HG02610 (cell line): Measurements from ENCODE around the gene MRPL18.

Experiments used
- ATAC-seq: cut with Tn5 transposase; IDR thresholded peaks from one replicate; pipeline ENCODE4 v1.9.1; 2021; ENCODE audit warnings: mild to moderate bottlenecking, moderate library complexity; ENCODE audit not compliant: unreplicated experiment

Gene MRPL18

DNA sequence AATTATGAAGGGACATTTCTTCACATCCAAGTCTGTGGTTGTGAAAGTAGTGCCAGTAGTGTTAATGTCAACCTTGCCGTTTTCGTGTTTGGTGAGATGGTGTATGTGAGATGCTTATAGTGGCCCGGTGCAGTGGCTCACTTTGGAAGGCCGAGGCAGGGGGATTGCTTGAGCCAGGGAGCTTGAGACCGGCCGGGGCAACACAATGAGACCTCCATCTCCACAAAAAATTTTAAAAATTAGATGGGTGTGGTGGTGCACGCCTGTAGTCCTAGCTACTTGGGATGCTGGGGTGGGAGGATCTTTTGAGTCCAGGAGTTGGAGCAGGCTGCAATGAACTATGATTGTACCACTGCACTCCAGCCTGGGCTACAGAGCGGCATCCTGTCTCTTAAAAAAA is 47.2 kb downstream of the MRPL18 start:
- no peak for ATAC-seq

DNA sequence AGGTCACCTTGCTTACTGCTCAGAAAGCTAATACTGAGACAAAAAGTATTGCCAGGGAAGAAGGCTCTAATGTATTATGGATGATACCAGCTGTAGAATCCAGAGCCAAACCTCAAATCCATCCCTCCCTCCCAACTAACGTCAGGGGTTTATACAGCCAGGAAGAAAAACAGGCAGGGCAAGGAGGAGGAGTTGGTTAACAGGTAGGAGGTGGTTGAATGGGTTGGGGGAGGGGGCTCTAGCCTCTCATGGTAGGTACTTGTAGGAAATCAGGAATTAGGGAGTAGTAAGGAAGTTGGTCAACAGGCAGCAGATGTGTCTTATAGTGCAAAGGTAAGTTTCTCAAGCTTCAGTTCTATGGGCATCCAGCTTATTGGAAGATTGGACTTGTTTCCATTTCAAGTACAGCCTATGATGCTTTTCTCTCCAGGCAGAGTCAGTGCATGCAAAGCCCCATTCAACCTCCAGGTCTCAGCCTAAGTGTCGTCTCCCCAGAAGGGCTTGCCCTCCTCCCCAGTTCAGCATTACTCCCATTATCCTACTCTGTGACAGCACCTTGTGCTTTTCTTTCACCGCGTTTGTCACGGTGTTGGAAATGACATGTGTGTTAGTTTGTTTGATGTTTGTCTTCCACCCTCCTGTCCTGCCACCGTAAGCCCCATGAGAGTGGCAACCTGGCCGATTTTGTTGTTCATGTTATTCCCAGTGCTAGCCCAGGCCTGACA is 47.9 kb downstream of the MRPL18 start:
- ATAC-seq, result no peak

DNA sequence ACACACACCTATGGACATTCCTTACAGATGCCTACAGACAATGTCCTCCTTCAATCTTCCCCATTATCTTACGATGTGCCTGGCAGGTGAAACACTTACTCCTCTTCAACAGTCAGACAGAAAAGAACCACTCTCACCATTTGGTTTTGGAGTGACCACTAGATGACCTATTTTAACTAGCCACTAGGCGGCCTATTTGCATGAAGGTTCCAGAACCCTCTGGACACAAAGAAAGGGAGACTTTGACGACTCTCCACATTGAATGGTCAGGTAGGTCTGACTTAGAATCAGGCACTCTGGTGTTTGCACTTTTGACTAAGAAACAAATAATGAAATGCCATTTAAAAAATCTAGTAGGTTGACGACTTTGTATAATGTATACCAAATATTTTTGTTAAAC is 51.8 kb downstream of the MRPL18 start:
- ATAC-seq, result no peak

DNA sequence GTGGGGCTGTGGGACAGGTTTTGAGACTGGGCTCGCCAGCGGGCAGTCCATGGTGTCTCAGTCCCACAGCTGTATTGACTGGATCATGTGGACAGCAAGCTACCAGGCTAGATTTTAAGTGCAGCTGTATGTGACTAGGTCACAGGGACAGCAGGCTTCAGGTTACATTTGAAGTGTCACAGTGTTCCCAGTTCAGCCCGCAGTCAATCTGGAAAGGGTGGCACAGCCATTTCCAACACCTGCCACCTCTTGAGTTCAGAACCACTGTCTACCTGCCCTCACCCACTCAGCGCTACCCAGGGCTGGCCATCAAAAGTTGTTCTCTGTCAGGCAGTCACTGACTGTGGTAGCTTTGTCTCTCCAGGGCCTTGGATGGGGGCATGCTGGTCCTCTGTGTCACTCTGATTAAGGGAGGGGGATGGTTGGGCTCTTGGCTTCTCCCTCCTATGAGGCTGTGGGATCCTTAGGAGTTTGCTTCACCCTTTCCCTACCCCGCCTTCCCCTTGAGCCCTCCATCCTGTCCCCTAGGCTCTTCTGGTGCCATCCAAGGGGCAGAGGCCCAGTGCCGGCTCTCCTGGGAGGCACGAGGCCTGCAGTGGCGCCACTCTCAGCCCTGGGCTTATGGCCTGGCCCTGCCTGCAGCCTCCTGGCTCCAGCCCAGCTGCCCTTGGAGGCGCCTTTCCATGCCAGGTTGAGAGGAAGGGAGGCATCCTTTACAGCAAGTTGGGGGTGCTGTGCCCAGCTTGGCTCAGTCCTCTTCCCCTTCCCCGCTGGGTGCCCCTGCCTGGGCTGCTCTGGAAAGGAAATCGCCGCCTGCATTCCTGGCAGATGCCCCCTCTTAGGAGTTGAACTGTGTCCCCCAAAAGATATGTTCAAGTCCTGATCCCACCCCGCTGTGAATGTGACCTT is 54.7 kb downstream of the MRPL18 start:
- ATAC-seq, result no peak
